Esophagus (tissue), 2 donors: ENCODE measurements around the gene POLA1. TPM values are rescaled to one million over a fixed set of nuclear protein-coding genes. Genes with fewer than 3 reads are reported as not detected.
"Not testable (repeated sequence)": the region's sequence is repeated elsewhere in the genome, so short reads cannot be mapped to it uniquely, and the experiment has no call there.

Experiments
- H3K27ac ChIP-seq, 2 donors: one replicate each; pipeline ENCODE4 v1.5.1; 2013; ENCODE audit warnings: low read depth in 2 of 2, mild to moderate bottlenecking in 2 of 2, inconsistent platforms in 1 of 2, low read length in 1 of 2, moderate library complexity in 1 of 2
- H3K27me3 ChIP-seq, 2 donors: one replicate each; pipeline ENCODE4 v1.6.1; 2013; ENCODE audit warnings: low read length in 2 of 2, control low read depth in 1 of 2, mild to moderate bottlenecking in 1 of 2; ENCODE audit not compliant: insufficient read depth in 2 of 2, control insufficient read depth in 1 of 2
- H3K36me3 ChIP-seq, 2 donors: one replicate each; pipeline ENCODE4 v1.6.1; 2013; ENCODE audit warnings: low read length in 1 of 2; ENCODE audit not compliant: control insufficient read depth in 2 of 2, insufficient read depth in 2 of 2
- H3K4me1 ChIP-seq, 2 donors: one replicate each; pipeline ENCODE4 v1.6.1; 2013; ENCODE audit warnings: low read length in 1 of 2; ENCODE audit not compliant: control insufficient read depth in 2 of 2, insufficient read depth in 2 of 2
- H3K4me3 ChIP-seq, 2 donors: one replicate each; pipeline ENCODE4 v1.5.1; 2013; ENCODE audit warnings: low read length in 2 of 2, mild to moderate bottlenecking in 2 of 2, low read depth in 1 of 2, moderate library complexity in 1 of 2
- H3K9me3 ChIP-seq, 2 donors: one replicate each; pipeline ENCODE4 v1.6.1; 2013; ENCODE audit warnings: mild to moderate bottlenecking in 2 of 2, low read depth in 1 of 2, low read length in 1 of 2, moderate library complexity in 1 of 2; ENCODE audit not compliant: control insufficient read depth in 2 of 2, insufficient read depth in 1 of 2
- WGBS, 2 donors: extraction: QIAGEN DNeasy Blood & Tissue Kit; methylation state at CpG; one replicate each; pipeline ENCODE4 v1.1.7; 2013; 5-methylcytosine and 5-hydroxymethylcytosine counted together
- polyA plus RNA-seq, 2 donors: library from polyadenylated mRNA; stranded (reverse); fragments of 200-250 nt; gene quantifications; one replicate each; pipeline ENCODE4 v1.2.3, GENCODE V29; 2013
- donor health status: healthy with polysubstance abuse.
- donor health status: Bipolar disorder and iron deficiency.

Gene POLA1
- polyA plus RNA-seq, 2 donors, result 2.8 to 4.5 TPM

DNA sequence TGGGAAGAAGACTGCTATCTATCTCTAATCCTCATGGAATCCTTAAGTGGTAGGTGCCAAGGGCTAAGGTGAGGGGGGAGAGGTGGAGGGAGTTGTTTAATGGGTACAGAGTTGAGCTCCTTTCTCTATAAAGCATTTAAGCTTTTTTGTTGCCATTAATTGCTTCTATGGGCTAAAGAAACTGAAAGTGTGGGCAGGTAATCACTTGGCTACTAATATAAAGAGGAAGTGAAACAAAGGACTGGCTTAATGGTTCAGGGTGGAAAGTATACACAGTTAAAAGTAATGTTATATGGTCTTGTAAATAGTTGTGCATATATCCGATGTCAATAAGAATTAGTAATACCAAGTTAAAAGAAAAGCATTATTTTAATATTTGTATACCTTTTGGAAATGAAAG lies 83.9 kb downstream of the POLA1 start:
- Histone ChIP-seq H3K4me1 (no peaks in the 10 kb centered on the region), H3K36me3 (no peaks in the 10 kb centered on the region), H3K27me3 (no peaks in the 10 kb centered on the region), H3K9me3 (no peaks in the 10 kb centered on the region), H3K27ac (no peak overlapping the region), H3K4me3 (no peak overlapping the region)
- WGBS, 2 donors, result 67 to 68% methylated on average over 1 of the region's 1 CpG

- H3K36me3 ChIP-seq, result no peaks in the 10 kb centered on the region
- H3K9me3 ChIP-seq, result no peaks in the 10 kb centered on the region
- 38 to 59% methylated on average over 1 of the region's 1 CpG for WGBS, 2 donors
- H3K4me3 ChIP-seq, result no peak overlapping the region
- no peaks in the 10 kb centered on the region for H3K27me3 ChIP-seq
- H3K27ac ChIP-seq, result no peak overlapping the region
- no peaks in the 10 kb centered on the region for H3K4me1 ChIP-seq
Observed at GRCh38 chrX:24782011-24782410, 88.3 kb downstream of the POLA1 start.

DNA sequence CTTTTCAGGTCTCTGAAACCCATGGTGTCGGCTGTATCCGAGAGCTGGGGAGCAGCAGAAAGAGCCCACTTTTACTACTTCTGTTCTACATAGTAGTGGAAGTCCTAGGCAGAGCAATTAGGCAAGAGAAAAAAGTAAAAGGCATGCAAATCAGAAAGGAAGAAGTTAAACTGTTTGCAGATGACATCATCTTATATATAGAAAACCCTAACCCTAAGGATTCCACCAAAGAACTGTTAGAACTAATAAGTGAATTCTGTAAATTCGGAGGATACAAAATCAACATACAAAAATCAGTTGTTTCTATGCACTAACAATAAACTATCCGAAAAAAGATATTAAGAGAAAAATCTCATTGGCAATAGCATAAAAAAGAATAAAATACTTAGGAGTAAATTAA lies 95.3 kb downstream of the POLA1 start:
- Histone ChIP-seq H3K36me3 (no peaks in the 10 kb centered on the region), H3K4me1 (no peaks in the 10 kb centered on the region), H3K27me3 (no peaks in the 10 kb centered on the region), H3K4me3 (no peak overlapping the region), H3K27ac (no peak overlapping the region), H3K9me3 (no peaks in the 10 kb centered on the region)
- 86 to 96% methylated on average over 4 of the region's 4 CpGs for WGBS, 2 donors

GRCh38 chrX:24790166-24790565 lies 96.4 kb downstream of the POLA1 start:
- Histone ChIP-seq H3K27ac (no peak overlapping the region), H3K27me3 (no peaks in the 10 kb centered on the region), H3K36me3 (no peaks in the 10 kb centered on the region), H3K4me3 (no peak overlapping the region), H3K9me3 (no peaks in the 10 kb centered on the region), H3K4me1 (no peaks in the 10 kb centered on the region)
- whole genome bisulfite sequencing, 2 donors, result 56 to 71% methylated on average over 3 of the region's 3 CpGs

- no peaks in the 10 kb centered on the region for H3K4me1 ChIP-seq
- H3K9me3 ChIP-seq, result no peaks in the 10 kb centered on the region
- no peak overlapping the region for H3K27ac ChIP-seq
- H3K36me3 ChIP-seq, result no peaks in the 10 kb centered on the region
- no peak overlapping the region for H3K4me3 ChIP-seq
- peaks cover 0 to 3% of the 10 kb centered on the region in 2 donors for H3K27me3 ChIP-seq
Observed at GRCh38 chrX:24796204-24796603, 102.5 kb downstream of the POLA1 start.

GRCh38 chrX:24799078-24799477 lies 105.4 kb downstream of the POLA1 start:
- Histone ChIP-seq H3K27me3 (peaks cover 0 to 3% of the 10 kb centered on the region in 2 donors), H3K4me1 (no peaks in the 10 kb centered on the region), H3K9me3 (no peaks in the 10 kb centered on the region), H3K4me3 (no peak overlapping the region), H3K36me3 (no peaks in the 10 kb centered on the region), H3K27ac (no peak overlapping the region)
- WGBS, 2 donors, result 69 to 89% methylated on average over 4 of the region's 4 CpGs

DNA sequence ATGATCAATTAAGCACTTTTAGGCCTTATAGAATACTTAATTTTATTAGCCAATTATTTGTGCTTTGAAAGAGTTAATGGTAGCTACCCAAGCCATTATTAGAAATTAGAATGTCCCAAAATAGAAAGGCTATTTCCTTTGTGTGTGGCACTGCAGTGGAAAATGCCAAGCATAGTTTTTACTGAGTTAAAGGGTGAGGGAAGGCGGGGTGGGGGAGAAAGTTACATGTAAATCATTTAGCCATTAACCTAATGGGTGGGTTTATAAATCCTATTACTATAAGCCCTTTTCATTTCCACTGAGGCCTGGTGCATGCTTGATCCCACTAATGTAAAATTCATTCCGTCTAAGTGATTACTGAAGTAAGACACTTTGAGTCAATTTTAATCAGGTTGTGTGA lies 105.8 kb downstream of the POLA1 start:
- Histone ChIP-seq H3K4me1 (no peaks in the 10 kb centered on the region), H3K27ac (no peak overlapping the region), H3K36me3 (no peaks in the 10 kb centered on the region), H3K27me3 (peaks cover 0 to 3% of the 10 kb centered on the region in 2 donors), H3K9me3 (no peaks in the 10 kb centered on the region), H3K4me3 (no peak overlapping the region)
- 55 to 77% methylated on average over 2 of the region's 2 CpGs for WGBS, 2 donors

- no peak overlapping the region for H3K27ac ChIP-seq
- no peaks in the 10 kb centered on the region for H3K36me3 ChIP-seq
- 68 to 76% methylated on average over 7 of the region's 7 CpGs for WGBS, 2 donors
- H3K9me3 ChIP-seq, result no peaks in the 10 kb centered on the region
- H3K27me3 ChIP-seq, result no peaks in the 10 kb centered on the region
- no peaks in the 10 kb centered on the region for H3K4me1 ChIP-seq
- no peak overlapping the region for H3K4me3 ChIP-seq
Observed at GRCh38 chrX:24805201-24805600, 111.5 kb downstream of the POLA1 start.

GRCh38 chrX:24819807-24820206 lies 126.1 kb downstream of the POLA1 start:
- not testable (repeated sequence) for H3K36me3 ChIP-seq, H3K27me3 ChIP-seq, H3K9me3 ChIP-seq, H3K27ac ChIP-seq, H3K4me3 ChIP-seq, H3K4me1 ChIP-seq
- WGBS, 2 donors, result 87 to 92% methylated on average over 2 of the region's 2 CpGs

- Histone ChIP-seq H3K4me1 (no peaks in the 10 kb centered on the region), H3K27ac (no peak overlapping the region), H3K4me3 (no peak overlapping the region), H3K27me3 (no peaks in the 10 kb centered on the region), H3K9me3 (no peaks in the 10 kb centered on the region), H3K36me3 (peaks cover 0 to 3% of the 10 kb centered on the region in 2 donors)
- WGBS, 2 donors, result 79 to 86% methylated on average over 2 of the region's 2 CpGs
Observed at GRCh38 chrX:24828147-24828546, 134.4 kb downstream of the POLA1 start.
